Progenitor cell of endocrine pancreas (in vitro differentiated cells): ENCODE measurements around the gene C10orf95. TPM values are rescaled to one million over a fixed set of nuclear protein-coding genes. Genes with fewer than 3 reads are reported as not detected.

Experiments used
- DNase-seq: peaks from one replicate; pipeline ENCODE4 v3.0.0; 2021; ENCODE audit warnings: low spot score; ENCODE audit not compliant: unreplicated experiment
- H3K27ac Mint-ChIP-seq: 2 replicates; pipeline ENCODE4 v1.8.0; 2021; ENCODE audit warnings: mild to moderate bottlenecking, moderate library complexity, mixed read lengths
- H3K27me3 Mint-ChIP-seq: 2 replicates; pipeline ENCODE4 v1.8.0; 2021; ENCODE audit warnings: mixed read lengths
- H3K36me3 Mint-ChIP-seq: 2 replicates; pipeline ENCODE4 v1.8.0; 2022; ENCODE audit warnings: mixed read lengths; ENCODE audit not compliant: insufficient read depth
- H3K4me1 Mint-ChIP-seq: 2 replicates; pipeline ENCODE4 v1.8.0; 2021; ENCODE audit warnings: low read depth, mixed read lengths
- H3K4me3 Mint-ChIP-seq: 2 replicates; pipeline ENCODE4 v1.8.0; 2021; ENCODE audit warnings: low read depth, mild to moderate bottlenecking, moderate library complexity, mixed read lengths
- H3K9me3 Mint-ChIP-seq: 2 replicates; pipeline ENCODE4 v1.8.0; 2021; ENCODE audit warnings: low read depth, mixed read lengths
- CTCF ChIP-seq: fragments of 200-600 bp; sonication (generic); IDR thresholded peaks from one replicate; pipeline ENCODE4 v1.5.0; 2021; ENCODE audit warnings: antibody characterized with exemption, mild to moderate bottlenecking; ENCODE audit not compliant: unreplicated experiment
- total RNA-seq: library from RNA; stranded (reverse); gene quantifications from 2 replicates; pipeline ENCODE4 v1.2.1, GENCODE V29; 2021

C10orf95 gene
- total RNA-seq, 1 donor from 2014 or later: 0.77 TPM

- Mint-ChIP-seq H3K4me1 (peaks cover 27% of the 10 kb centered on the region), H3K27me3 (no peaks in the 10 kb centered on the region)
These were observed 804 bp downstream of the C10orf95 start for GRCh38 chr10:102450374-102451104.

GRCh38 chr10:102450124-102450373 is 1.3 kb downstream of the C10orf95 start:
- TF ChIP-seq CTCF: no peak
- H3K36me3 Mint-ChIP-seq: peaks cover 5% of the 10 kb centered on the region
- no peak for DNase-seq
- H3K27me3 Mint-ChIP-seq: no peaks in the 10 kb centered on the region
- H3K4me1 Mint-ChIP-seq: peaks cover 25% of the 10 kb centered on the region
- H3K4me3 Mint-ChIP-seq: peak overlapping the region; percentile 90
- H3K9me3 Mint-ChIP-seq: no peaks in the 10 kb centered on the region
- peak overlapping the region; percentile 91 for H3K27ac Mint-ChIP-seq

More at GRCh38 chr10:102450374-102451104, 804 bp downstream of the C10orf95 start:
- DNase-seq: peak; percentile 67
- H3K36me3 Mint-ChIP-seq: peaks cover 5% of the 10 kb centered on the region
- no peaks in the 10 kb centered on the region for H3K9me3 Mint-ChIP-seq
- H3K4me3 Mint-ChIP-seq: peak overlapping the region; percentile 90
- TF ChIP-seq CTCF: no peak
- peak overlapping the region; percentile 91 for H3K27ac Mint-ChIP-seq

- Mint-ChIP-seq H3K4me3 (peak overlapping the region; percentile 90), H3K27me3 (no peaks in the 10 kb centered on the region), H3K27ac (peak overlapping the region; percentile 91), H3K36me3 (peaks cover 5% of the 10 kb centered on the region), H3K9me3 (no peaks in the 10 kb centered on the region), H3K4me1 (peaks cover 20% of the 10 kb centered on the region)
- TF ChIP-seq CTCF: no peak
- peak; percentile 51 for DNase-seq
These were observed 1.8 kb downstream of the C10orf95 start for GRCh38 chr10:102449321-102450123.

- Mint-ChIP-seq H3K4me1 (peaks cover 6% of the 10 kb centered on the region), H3K9me3 (no peaks in the 10 kb centered on the region), H3K36me3 (no peaks in the 10 kb centered on the region), H3K27ac (no peak overlapping the region), H3K4me3 (no peak overlapping the region), H3K27me3 (no peaks in the 10 kb centered on the region)
- no peak for DNase-seq
- TF ChIP-seq CTCF: no peak
These were observed 6.5 kb downstream of the C10orf95 start for GRCh38 chr10:102444851-102445250.

- H3K36me3 Mint-ChIP-seq: no peaks in the 10 kb centered on the region
- peaks cover 23% of the 10 kb centered on the region for H3K27me3 Mint-ChIP-seq
- H3K9me3 Mint-ChIP-seq: no peaks in the 10 kb centered on the region
- TF ChIP-seq CTCF: no peak
- H3K4me3 Mint-ChIP-seq: no peak overlapping the region
- no peak for DNase-seq
- peaks cover 2% of the 10 kb centered on the region for H3K4me1 Mint-ChIP-seq
- H3K27ac Mint-ChIP-seq: no peak overlapping the region
These were observed 13.0 kb downstream of the C10orf95 start for GRCh38 chr10:102438374-102438773.
